ENCODE measurements around the gene USP43. TPM values are rescaled to one million over a fixed set of nuclear protein-coding genes. Genes with fewer than 3 reads are reported as not detected.

Gene USP43
- total and polyA plus RNA-seq, 10 of the 15 experiments (the other 5 are each of a cell fraction or from before 2014, with no cell fraction given) = 0.94 TPM; not detected in 9

DNA sequence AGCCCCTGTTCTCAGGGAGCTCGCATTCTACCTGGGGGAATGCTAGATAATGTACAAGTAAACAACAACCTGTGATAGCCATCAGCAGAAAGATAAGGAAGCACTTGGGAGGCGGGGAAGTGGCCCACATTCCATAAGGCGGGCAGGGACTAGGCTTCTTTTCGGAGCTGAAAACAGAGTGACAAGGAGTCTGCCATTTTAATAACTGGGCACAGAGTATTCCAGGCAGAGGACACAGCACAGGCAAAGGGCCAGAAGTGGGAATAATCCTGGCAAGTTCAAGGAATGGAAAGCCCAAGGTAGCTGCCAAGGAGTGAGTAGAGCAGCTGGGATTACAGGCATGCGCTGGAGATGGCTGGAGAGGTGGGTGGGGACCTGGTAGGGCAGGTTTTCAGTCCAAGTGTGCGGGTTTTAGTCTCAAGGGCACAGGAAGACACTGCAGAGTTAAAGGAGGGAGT lies 24.3 kb downstream of the USP43 start (continued):
- TF ChIP-seq RELA (IDR thresholded peaks at IDR 0.05; ENCODE audit: borderline replicate concordance, partially characterized antibody) = no peak
- TF ChIP-seq HCFC1 (IDR thresholded peaks at IDR 0.05; ENCODE audit: low read length) = no peak
- TF ChIP-seq, protein P1, sequence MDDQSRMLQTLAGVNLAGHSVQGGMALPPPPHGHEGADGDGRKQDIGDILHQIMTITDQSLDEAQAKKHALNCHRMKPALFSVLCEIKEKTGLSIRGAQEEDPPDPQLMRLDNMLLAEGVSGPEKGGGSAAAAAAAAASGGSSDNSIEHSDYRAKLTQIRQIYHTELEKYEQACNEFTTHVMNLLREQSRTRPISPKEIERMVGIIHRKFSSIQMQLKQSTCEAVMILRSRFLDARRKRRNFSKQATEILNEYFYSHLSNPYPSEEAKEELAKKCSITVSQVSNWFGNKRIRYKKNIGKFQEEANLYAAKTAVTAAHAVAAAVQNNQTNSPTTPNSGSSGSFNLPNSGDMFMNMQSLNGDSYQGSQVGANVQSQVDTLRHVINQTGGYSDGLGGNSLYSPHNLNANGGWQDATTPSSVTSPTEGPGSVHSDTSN (IDR thresholded peaks at IDR 0.05; ENCODE audit: insufficient replicate concordance, low read depth, low read length) = no peak
- no peak for TF ChIP-seq ZSCAN29 (IDR thresholded peaks at IDR 0.05)
- no peak for TF ChIP-seq HDGF (IDR thresholded peaks at IDR 0.05)
- TF ChIP-seq SUZ12 (IDR thresholded peaks at IDR 0.05; ENCODE audit: unreplicated experiment) = no peak
- TF ChIP-seq, protein P2, sequence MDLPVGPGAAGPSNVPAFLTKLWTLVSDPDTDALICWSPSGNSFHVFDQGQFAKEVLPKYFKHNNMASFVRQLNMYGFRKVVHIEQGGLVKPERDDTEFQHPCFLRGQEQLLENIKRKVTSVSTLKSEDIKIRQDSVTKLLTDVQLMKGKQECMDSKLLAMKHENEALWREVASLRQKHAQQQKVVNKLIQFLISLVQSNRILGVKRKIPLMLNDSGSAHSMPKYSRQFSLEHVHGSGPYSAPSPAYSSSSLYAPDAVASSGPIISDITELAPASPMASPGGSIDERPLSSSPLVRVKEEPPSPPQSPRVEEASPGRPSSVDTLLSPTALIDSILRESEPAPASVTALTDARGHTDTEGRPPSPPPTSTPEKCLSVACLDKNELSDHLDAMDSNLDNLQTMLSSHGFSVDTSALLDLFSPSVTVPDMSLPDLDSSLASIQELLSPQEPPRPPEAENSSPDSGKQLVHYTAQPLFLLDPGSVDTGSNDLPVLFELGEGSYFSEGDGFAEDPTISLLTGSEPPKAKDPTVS (IDR thresholded peaks at IDR 0.05; ENCODE audit: low read depth, low read length) = no peak
- no peak for TF ChIP-seq IRF4 (IDR thresholded peaks at IDR 0.05; ENCODE audit: low read depth, low read length)
- no peak for TF ChIP-seq IKZF2 (IDR thresholded peaks at IDR 0.05)
- TF ChIP-seq FOS (IDR thresholded peaks at IDR 0.05; ENCODE audit: borderline replicate concordance, extremely low read depth, insufficient read length) = no peak
- no peak for TF ChIP-seq ZNF622 (IDR thresholded peaks at IDR 0.05)

DNA sequence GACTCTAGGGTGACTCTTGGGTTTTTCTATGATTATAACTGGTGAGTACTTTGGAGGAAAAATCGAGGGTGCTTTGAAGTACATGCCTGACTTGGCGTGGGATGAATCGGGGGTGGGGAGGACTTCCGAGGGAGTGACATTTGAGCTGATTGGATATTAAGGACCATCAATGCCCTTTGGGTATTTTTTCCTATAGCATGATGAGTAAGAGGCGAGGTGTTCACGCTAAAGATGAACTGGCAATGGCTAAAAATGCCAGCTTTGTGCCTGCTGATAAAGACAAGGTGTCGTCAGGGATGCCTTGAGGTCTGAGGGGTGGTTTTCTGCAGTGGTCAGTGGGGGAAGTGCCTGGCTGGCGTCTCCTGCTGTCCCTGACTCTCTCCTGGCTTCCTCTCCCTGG lies 25.3 kb downstream of the USP43 start:
- DNase-seq (ENCODE audit: low read depth, low spot score) (no peak), FAIRE-seq (no peak), ATAC-seq (no peak)
- Histone ChIP-seq H3K9me3 (replicated peaks; ENCODE audit: control insufficient read depth, insufficient read depth, low read length) (no peaks in the 10 kb centered on the region), H3K9ac (ENCODE audit: control insufficient read depth, insufficient read depth, low read length) (no peak overlapping the region), H3K4me2 (ENCODE audit: control insufficient read depth, insufficient read depth) (no peak overlapping the region), H3K4me3 (no peak overlapping the region), H3K79me2 (ENCODE audit: control insufficient read depth, insufficient read depth, low read length) (no peaks in the 10 kb centered on the region), H3K4me1 (ENCODE audit: control insufficient read depth, insufficient read depth, low read length) (no peaks in the 10 kb centered on the region), H3K27ac (ENCODE audit: control insufficient read depth, insufficient read depth) (no peak overlapping the region), H2AFZ (ENCODE audit: control insufficient read depth, low read depth, low read length) (no peak overlapping the region), H3K27me3 (replicated peaks in 1 of 2; ENCODE audit: control insufficient read depth in 2 of 2, insufficient read depth in 2 of 2, low read length in 1 of 2) (no peaks in the 10 kb centered on the region), H3K36me3 (ENCODE audit: control insufficient read depth in 2 of 2, insufficient read depth in 2 of 2, low read length in 1 of 2) (no peaks in the 10 kb centered on the region), H4K20me1 (ENCODE audit: control insufficient read depth, insufficient read depth) (no peaks in the 10 kb centered on the region)
- ChIA-PET SMC1A (ENCODE audit: uncharacterized antibody, unreplicated experiment) (no interaction called here), RAD21 (ENCODE audit: unreplicated experiment) (no interaction called here), CTCF (no interaction called here), POLR2A (no interaction called here)
- BruUV-seq (replicated peaks) = no TSS peak
- TF ChIP-seq STAT3 (IDR thresholded peaks at IDR 0.05; ENCODE audit: low read depth, low read length) (no peak), RCOR1 (conservative IDR thresholded peaks at IDR 0.05; ENCODE audit: low read depth, low read length) (no peak), KLF5 (IDR thresholded peaks at IDR 0.05; ENCODE audit: partially characterized antibody) (no peak)
- intact Hi-C loops (cut with micrococcal nuclease; ENCODE audit: unreplicated experiment) (no loop called here), in situ Hi-C loops (cut with MboI) (no loop called here)
- 22% methylated on average over 8 of the region's 8 CpGs for WGBS (ENCODE audit: insufficient coverage, insufficient replicate concordance, low lambda C conversion rate, missing lambda C conversion rate)
